Adrenal gland (tissue), 5 donors: Measurements from ENCODE around the gene KCTD19.

Experiments
- CTCF ChIP-seq, 6 experiments: fragments of 450-650 bp in 4 of 6; fragments of 200-600 bp in 2 of 6; sonication (generic) in 1 of 6; IDR thresholded peaks; 1 replicate in 5 of 6; 2 replicates in 1 of 6; pipeline versions ENCODE4 v1.5.1 to v1.8.0; 2016 to 2021; ENCODE audit warnings: antibody characterized with exemption in 6 of 6, mild to moderate bottlenecking in 2 of 6, moderate library complexity in 1 of 6
- POLR2A ChIP-seq, 2 donors: fragments of 450-650 bp; IDR thresholded peaks; one replicate each; pipeline ENCODE4 v1.6.1; 2017; ENCODE audit warnings: antibody characterized with exemption in 2 of 2, mild to moderate bottlenecking in 2 of 2, moderate library complexity in 1 of 2
- donor health status: DM: no; HTN: no; CAD: no.

- no peak for TF ChIP-seq CTCF (IDR thresholded peaks at IDR 0.05)
- no peak for TF ChIP-seq POLR2A (IDR thresholded peaks at IDR 0.05)
Measured at GRCh38 chr16:67241008-67241900, 85.3 kb downstream of the KCTD19 start.
